Mesenchymal stem cell (in vitro differentiated cells and primary cell): ENCODE results near the gene KIF2B.

ENCODE experiments used
- DNase-seq: peaks from one replicate; pipeline ENCODE4 v3.0.0-alpha.2; 2013
- H2AFZ ChIP-seq: one replicate; pipeline ENCODE4 v1.6.1; 2013; ENCODE audit warnings: low read depth, mild to moderate bottlenecking, control low read depth, inconsistent platforms, low read length, moderate library complexity
- H2AK5ac ChIP-seq: 2 replicates; pipeline ENCODE4 v1.6.1; 2013; ENCODE audit warnings: low read length, moderate library complexity, mild to moderate bottlenecking, inconsistent platforms; ENCODE audit not compliant: severe bottlenecking
- H2BK120ac ChIP-seq: one replicate; pipeline ENCODE4 v1.6.1; 2013; ENCODE audit warnings: low read depth, mild to moderate bottlenecking, inconsistent platforms, low read length, moderate library complexity
- H2BK12ac ChIP-seq, 2 experiments: one replicate each; pipeline ENCODE4 v1.6.1; 2013; ENCODE audit warnings: inconsistent platforms in 2 of 2, low read length in 2 of 2, mild to moderate bottlenecking in 2 of 2, moderate library complexity in 2 of 2, control low read depth in 1 of 2
- H2BK15ac ChIP-seq: one replicate; pipeline ENCODE4 v1.6.1; 2013; ENCODE audit warnings: mild to moderate bottlenecking, low read depth, inconsistent platforms; ENCODE audit not compliant: poor library complexity, severe bottlenecking
- H2BK5ac ChIP-seq: 2 replicates; pipeline ENCODE4 v1.6.1; 2013; ENCODE audit warnings: low read depth, mild to moderate bottlenecking, low read length, control low read depth, inconsistent platforms; ENCODE audit not compliant: poor library complexity, severe bottlenecking
- H3K14ac ChIP-seq, 2 experiments: one replicate each; pipeline ENCODE4 v1.6.1; 2013; ENCODE audit warnings: inconsistent platforms in 2 of 2, low read length in 2 of 2, control low read depth in 1 of 2, mild to moderate bottlenecking in 1 of 2, moderate library complexity in 1 of 2
- H3K18ac ChIP-seq, 2 experiments: one replicate each; pipeline ENCODE4 v1.6.1; 2013; ENCODE audit warnings: inconsistent platforms in 2 of 2, low read length in 2 of 2, control low read depth in 1 of 2, low read depth in 1 of 2, mild to moderate bottlenecking in 1 of 2
- H3K23ac ChIP-seq, 2 experiments: one replicate each; pipeline ENCODE4 v1.6.1; 2013; ENCODE audit warnings: inconsistent platforms in 2 of 2, low read length in 2 of 2, mild to moderate bottlenecking in 2 of 2, moderate library complexity in 2 of 2, control low read depth in 1 of 2
- H3K27ac ChIP-seq: 2 replicates; pipeline ENCODE4 v1.5.1; 2013; ENCODE audit warnings: mild to moderate bottlenecking, moderate library complexity, low read length, control low read depth, inconsistent platforms; ENCODE audit not compliant: poor library complexity, severe bottlenecking
- H3K27me3 ChIP-seq, 2 experiments: 2 replicates each; pipeline versions ENCODE4 v1.6.1 to v1.7.0; 2013; ENCODE audit warnings: low read length in 2 of 2, mild to moderate bottlenecking in 2 of 2, moderate library complexity in 2 of 2, control low read depth in 1 of 2, inconsistent platforms in 1 of 2; ENCODE audit not compliant: control insufficient read depth in 1 of 2, insufficient read depth in 1 of 2
- H3K36me3 ChIP-seq, 2 experiments: 2 replicates each; pipeline versions ENCODE4 v1.6.1 to v1.7.0; 2013; ENCODE audit warnings: low read length in 2 of 2, control low read depth in 1 of 2, inconsistent platforms in 1 of 2, low read depth in 1 of 2, mild to moderate bottlenecking in 1 of 2; ENCODE audit not compliant: insufficient read depth in 2 of 2, control insufficient read depth in 1 of 2
- H3K4ac ChIP-seq, 2 experiments: one replicate each; pipeline ENCODE4 v1.6.1; 2013; ENCODE audit warnings: inconsistent platforms in 2 of 2, low read length in 2 of 2, mild to moderate bottlenecking in 2 of 2, moderate library complexity in 2 of 2, control low read depth in 1 of 2, low read depth in 1 of 2
- H3K4me1 ChIP-seq: 2 replicates; pipeline ENCODE4 v1.6.1; 2013; ENCODE audit warnings: low read depth, low read length, control low read depth; ENCODE audit not compliant: control insufficient read depth, insufficient read depth
- H3K4me2 ChIP-seq: 2 replicates; pipeline ENCODE4 v1.6.1; 2013; ENCODE audit warnings: low read length, mild to moderate bottlenecking, inconsistent platforms; ENCODE audit not compliant: poor library complexity, severe bottlenecking
- H3K4me3 ChIP-seq, 2 experiments: 2 replicates each; pipeline versions ENCODE4 v1.5.1 to v1.7.0; 2013; ENCODE audit warnings: low read length in 2 of 2, mild to moderate bottlenecking in 2 of 2, control low read depth in 1 of 2, low read depth in 1 of 2; ENCODE audit not compliant: insufficient read depth in 1 of 2
- H3K79me1 ChIP-seq: replicated peaks from 2 replicates; pipeline ENCODE4 v1.6.1; 2013; ENCODE audit warnings: mild to moderate bottlenecking, control low read depth, low read length, inconsistent platforms; ENCODE audit not compliant: poor library complexity, severe bottlenecking
- H3K9ac ChIP-seq: 2 replicates; pipeline ENCODE4 v1.7.0; 2013; ENCODE audit warnings: mild to moderate bottlenecking, low read length, moderate library complexity
- H3K9me3 ChIP-seq: 2 replicates; pipeline ENCODE4 v1.7.0; 2013; ENCODE audit warnings: mild to moderate bottlenecking, low read length; ENCODE audit not compliant: control insufficient read depth
- H4K8ac ChIP-seq: one replicate; pipeline ENCODE4 v1.6.1; 2013; ENCODE audit warnings: inconsistent platforms, mild to moderate bottlenecking, low read length, moderate library complexity
- H4K91ac ChIP-seq: one replicate; pipeline ENCODE4 v1.6.1; 2013; ENCODE audit warnings: mild to moderate bottlenecking, low read length, inconsistent platforms
- WGBS: methylation state at CpG from one replicate; pipeline ENCODE4 v1.1.7; 2013; ENCODE audit warnings: mixed read lengths; 5-methylcytosine and 5-hydroxymethylcytosine counted together

Gene KIF2B

GRCh38 chr17:53792997-53793396, 29.7 kb upstream of the KIF2B start:
- Histone ChIP-seq H3K4me1 (peaks cover 2% of the 10 kb centered on the region), H3K79me1 (no peaks in the 10 kb centered on the region), H2AFZ (no peak overlapping the region), H2BK120ac (no peak overlapping the region), H2BK5ac (no peak overlapping the region), H3K4me3 (no peak overlapping the region), H3K18ac (no peak overlapping the region), H4K8ac (no peak overlapping the region), H2BK12ac (no peak overlapping the region), H2AK5ac (no peak overlapping the region), H3K9me3 (no peaks in the 10 kb centered on the region), H3K27me3 (no peaks in the 10 kb centered on the region), H3K4me2 (no peak overlapping the region), H3K9ac (no peak overlapping the region), H3K36me3 (no peaks in the 10 kb centered on the region), H3K23ac (no peak overlapping the region), H4K91ac (no peak overlapping the region), H2BK15ac (no peak overlapping the region), H3K14ac (no peak overlapping the region), H3K4ac (no peak overlapping the region), H3K27ac (no peak overlapping the region)
- DNase-seq: no peak
- WGBS: 81% methylated on average over 5 of the region's 5 CpGs

GRCh38 chr17:53794875-53795274, 27.9 kb upstream of the KIF2B start:
- H3K9me3 ChIP-seq: no peaks in the 10 kb centered on the region
- no peak overlapping the region for H3K4ac ChIP-seq
- no peak overlapping the region for H3K9ac ChIP-seq
- no peaks in the 10 kb centered on the region for H3K79me1 ChIP-seq
- no peak overlapping the region for H3K23ac ChIP-seq
- no peaks in the 10 kb centered on the region for H3K27me3 ChIP-seq
- H2BK5ac ChIP-seq: no peak overlapping the region
- no peak overlapping the region for H3K4me3 ChIP-seq
- no peak overlapping the region for H4K91ac ChIP-seq
- no peak overlapping the region for H2AK5ac ChIP-seq
- no peak overlapping the region for H2BK15ac ChIP-seq
- H4K8ac ChIP-seq: no peak overlapping the region
- no peaks in the 10 kb centered on the region for H3K36me3 ChIP-seq
- H3K14ac ChIP-seq: no peak overlapping the region
- no peak overlapping the region for H2BK120ac ChIP-seq
- H3K4me1 ChIP-seq: peaks cover 2% of the 10 kb centered on the region
- H3K27ac ChIP-seq: no peak overlapping the region
- H3K18ac ChIP-seq: no peak overlapping the region
- no peak overlapping the region for H2BK12ac ChIP-seq
- H3K4me2 ChIP-seq: no peak overlapping the region
- DNase-seq: no peak
- H2AFZ ChIP-seq: no peak overlapping the region

GRCh38 chr17:53796642-53797041, 26.1 kb upstream of the KIF2B start:
- H3K23ac ChIP-seq: no peak overlapping the region
- H3K27ac ChIP-seq: no peak overlapping the region
- no peak overlapping the region for H3K4me2 ChIP-seq
- WGBS: 43% methylated on average over 1 of the region's 1 CpG
- H3K79me1 ChIP-seq: no peaks in the 10 kb centered on the region
- H3K4me3 ChIP-seq: no peak overlapping the region
- H3K9ac ChIP-seq: no peak overlapping the region
- peaks cover 2% of the 10 kb centered on the region for H3K4me1 ChIP-seq
- no peaks in the 10 kb centered on the region for H3K27me3 ChIP-seq
- no peak overlapping the region for H2BK120ac ChIP-seq
- H3K36me3 ChIP-seq: no peaks in the 10 kb centered on the region
- no peak overlapping the region for H2BK5ac ChIP-seq
- H3K9me3 ChIP-seq: no peaks in the 10 kb centered on the region
- H4K8ac ChIP-seq: no peak overlapping the region
- H3K14ac ChIP-seq: no peak overlapping the region
- no peak overlapping the region for H3K4ac ChIP-seq
- H4K91ac ChIP-seq: no peak overlapping the region
- H2AFZ ChIP-seq: no peak overlapping the region
- no peak overlapping the region for H2AK5ac ChIP-seq
- H3K18ac ChIP-seq: no peak overlapping the region
- no peak overlapping the region for H2BK12ac ChIP-seq
- no peak for DNase-seq
- H2BK15ac ChIP-seq: no peak overlapping the region

GRCh38 chr17:53797501-53797900, 25.2 kb upstream of the KIF2B start:
- Histone ChIP-seq H3K27ac (no peak overlapping the region), H3K23ac (no peak overlapping the region), H2BK15ac (no peak overlapping the region), H3K4me1 (no peaks in the 10 kb centered on the region), H2BK12ac (no peak overlapping the region), H3K9ac (no peak overlapping the region), H3K4ac (no peak overlapping the region), H4K91ac (no peak overlapping the region), H3K9me3 (no peaks in the 10 kb centered on the region), H3K18ac (no peak overlapping the region), H2AK5ac (no peak overlapping the region), H3K36me3 (no peaks in the 10 kb centered on the region), H2BK5ac (no peak overlapping the region), H2AFZ (no peak overlapping the region), H3K14ac (no peak overlapping the region), H4K8ac (no peak overlapping the region), H3K4me2 (no peak overlapping the region), H3K4me3 (no peak overlapping the region), H3K79me1 (no peaks in the 10 kb centered on the region), H3K27me3 (no peaks in the 10 kb centered on the region), H2BK120ac (no peak overlapping the region)
- DNase-seq: no peak
- 93% methylated on average over 1 of the region's 4 CpGs for WGBS
